GM21825 (cell line): ENCODE measurements around the gene TOX2.

ENCODE experiments used
- ATAC-seq: cut with Tn5 transposase; IDR thresholded peaks from one replicate; pipeline ENCODE4 v1.9.1; 2021; ENCODE audit warnings: mild to moderate bottlenecking, moderate library complexity; ENCODE audit not compliant: unreplicated experiment

The TOX2 gene

DNA sequence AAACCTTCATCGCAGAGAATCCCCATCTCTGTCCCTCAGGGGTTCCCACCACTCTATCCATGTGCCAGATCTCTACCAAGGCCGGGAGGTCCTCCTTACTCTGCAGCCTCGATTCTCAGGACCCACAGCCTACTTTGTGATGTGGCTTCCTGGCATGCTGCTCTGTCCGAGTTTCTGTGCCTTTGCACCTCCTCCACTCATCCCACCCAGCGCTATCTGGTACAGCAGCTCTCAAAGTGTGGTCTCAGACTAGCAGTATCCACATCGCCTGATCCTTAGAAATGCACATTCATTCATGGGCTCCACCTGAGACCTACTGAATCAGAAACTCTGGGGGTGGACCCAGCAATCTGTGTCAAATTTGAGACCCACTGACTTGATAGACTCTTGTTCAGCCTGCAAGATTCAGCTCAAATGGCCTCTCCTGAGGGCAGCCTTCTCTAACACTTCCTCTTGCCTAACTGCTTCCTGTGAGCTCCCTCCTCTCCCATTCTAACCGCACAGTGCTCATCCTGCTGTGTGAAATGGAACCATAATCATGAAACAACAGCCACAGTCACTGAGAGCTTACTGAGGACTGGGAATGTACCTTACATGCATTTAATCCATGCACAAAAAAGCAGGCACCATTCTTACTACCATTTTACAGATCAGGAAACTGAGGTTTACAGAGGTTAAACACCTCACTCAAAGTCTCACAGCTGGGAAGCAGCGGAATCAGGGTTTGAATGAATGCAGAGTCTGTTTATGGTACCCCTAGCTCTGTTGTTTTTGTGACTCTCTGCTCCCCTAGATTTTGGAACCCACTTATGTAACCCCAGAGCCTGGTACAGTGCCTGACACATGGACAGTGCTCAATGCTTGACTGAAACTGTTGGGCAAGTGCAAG is 202.9 kb downstream of the TOX2 start:
- ATAC-seq = no peak

DNA sequence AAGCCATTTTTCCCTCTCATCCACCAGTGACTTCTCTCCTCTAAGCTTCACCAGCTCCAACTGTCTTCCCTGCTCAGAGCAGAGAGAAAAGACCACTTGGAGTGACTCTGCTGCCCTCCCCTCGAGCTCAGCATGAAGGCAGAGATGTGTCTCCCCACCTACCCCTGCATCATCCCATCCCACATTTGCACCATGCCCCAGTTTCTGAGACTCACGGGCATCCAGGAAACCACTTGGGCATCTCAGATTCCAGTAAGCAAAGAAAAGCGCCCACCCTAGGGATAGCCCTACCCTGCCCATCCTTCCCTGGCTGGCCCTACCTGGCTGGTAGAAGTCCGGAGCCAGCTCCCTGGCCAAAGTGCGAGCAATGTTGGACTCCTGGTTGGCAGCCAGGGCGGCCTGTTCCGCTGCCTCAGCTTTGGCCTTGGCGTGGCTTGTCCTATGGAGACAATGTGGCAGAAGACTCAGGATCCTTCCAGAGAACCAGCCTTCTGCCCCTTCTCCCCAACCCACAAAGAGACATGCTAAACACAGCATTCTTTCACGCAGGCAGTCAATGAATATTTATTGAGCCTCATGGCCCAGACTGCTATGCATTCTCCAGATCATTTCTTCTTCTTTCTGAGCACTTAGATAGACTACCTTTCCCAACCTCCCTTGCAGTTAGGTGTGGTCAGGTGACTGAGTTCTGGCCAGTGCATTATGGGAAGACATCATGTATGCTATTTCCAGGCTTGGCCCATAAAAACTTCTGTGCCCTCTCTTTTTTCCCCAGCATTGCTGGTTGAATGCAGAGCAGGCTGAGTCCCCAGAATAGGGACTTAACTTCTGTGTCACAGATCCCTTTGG is 203.8 kb downstream of the TOX2 start:
- no peak for ATAC-seq
